GM21360 (cell line): Measurements from ENCODE around the gene POLD2.

Source experiments
- ATAC-seq: cut with Tn5 transposase; IDR thresholded peaks from one replicate; pipeline ENCODE4 v1.9.1; 2021; ENCODE audit warnings: mild to moderate bottlenecking, moderate library complexity; ENCODE audit not compliant: unreplicated experiment

The POLD2 gene

GRCh38 chr7:44114586-44115310 is 8.6 kb downstream of the POLD2 start:
- ATAC-seq = no peak

- no peak for ATAC-seq
Observed at GRCh38 chr7:44113764-44114354, 9.5 kb downstream of the POLD2 start.

- ATAC-seq = no peak
Observed at GRCh38 chr7:44112997-44113763, 10.2 kb downstream of the POLD2 start.

DNA sequence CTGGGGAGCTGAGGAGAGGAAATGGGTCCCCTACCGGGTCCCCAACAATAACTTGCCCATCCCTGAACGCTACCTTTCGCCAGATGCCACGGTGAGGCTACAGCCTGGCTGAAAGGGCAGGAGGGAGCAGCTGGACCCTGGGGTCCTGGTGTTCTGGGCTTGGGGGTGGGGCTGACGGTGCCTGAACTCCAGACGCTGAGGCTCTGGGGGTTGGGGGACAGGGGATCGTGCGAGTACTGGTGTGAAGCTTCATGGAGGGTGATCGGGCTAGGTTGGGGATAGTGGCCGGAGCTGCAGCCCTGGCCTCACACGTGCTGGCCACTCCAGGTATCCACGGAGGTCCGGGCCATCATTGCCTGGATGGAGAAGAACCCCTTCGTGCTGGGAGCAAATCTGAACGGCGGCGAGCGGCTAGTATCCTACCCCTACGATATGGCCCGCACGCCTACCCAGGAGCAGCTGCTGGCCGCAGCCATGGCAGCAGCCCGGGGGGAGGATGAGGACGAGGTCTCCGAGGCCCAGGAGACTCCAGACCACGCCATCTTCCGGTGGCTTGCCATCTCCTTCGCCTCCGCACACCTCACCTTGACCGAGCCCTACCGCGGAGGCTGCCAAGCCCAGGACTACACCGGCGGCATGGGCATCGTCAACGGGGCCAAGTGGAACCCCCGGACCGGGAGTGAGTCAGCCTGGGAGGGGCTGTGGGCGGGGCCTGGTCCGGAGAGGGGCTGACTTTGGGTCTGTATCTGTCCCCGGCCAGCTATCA is 10.9 kb downstream of the POLD2 start:
- no peak for ATAC-seq

- no peak for ATAC-seq
Observed at GRCh38 chr7:44111761-44112160, 11.6 kb downstream of the POLD2 start.

GRCh38 chr7:44110719-44111635 is 12.4 kb downstream of the POLD2 start:
- ATAC-seq = no peak

GRCh38 chr7:44109991-44110390 is 13.4 kb downstream of the POLD2 start:
- ATAC-seq = no peak

- no peak for ATAC-seq
Observed at GRCh38 chr7:44108768-44109750, 14.3 kb downstream of the POLD2 start.

DNA sequence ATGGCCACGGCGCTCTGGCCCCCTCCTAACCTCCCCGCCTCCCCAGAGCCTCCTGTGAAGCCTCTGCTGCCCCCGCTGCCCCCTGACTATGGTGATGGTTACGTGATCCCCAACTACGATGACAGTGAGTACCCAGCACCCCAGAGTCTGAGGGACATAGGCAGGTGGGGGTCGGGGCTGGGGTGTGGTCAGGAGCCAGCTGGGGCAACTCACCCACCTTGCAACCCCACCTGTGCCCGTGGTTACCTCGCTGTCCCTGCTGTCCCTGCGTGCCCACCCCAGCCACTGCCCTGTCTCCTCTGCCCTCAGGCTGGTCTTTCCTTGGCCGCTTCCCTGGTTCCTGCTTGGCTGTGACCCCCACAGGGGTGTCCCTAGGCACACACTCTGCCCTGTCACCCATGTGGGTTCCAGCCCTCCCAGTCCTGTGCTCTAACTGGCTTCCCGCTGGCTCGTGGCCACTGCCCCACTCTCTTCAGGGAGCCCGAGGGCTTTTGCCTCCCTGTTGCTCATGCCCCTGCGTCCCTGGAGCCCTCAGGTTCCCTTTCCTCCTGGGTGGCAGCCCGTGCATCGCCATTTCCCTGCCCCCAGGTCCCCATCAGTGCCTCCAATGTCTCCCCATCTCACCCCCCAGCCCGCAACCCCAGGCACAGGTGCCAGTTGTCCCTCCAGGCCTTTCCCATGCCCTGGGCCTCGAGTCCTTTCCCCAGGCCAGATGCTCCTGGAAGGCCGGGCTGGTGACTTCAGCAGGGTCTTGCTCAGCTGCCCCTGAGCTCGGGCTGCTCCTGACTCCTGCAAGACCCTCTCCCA is 15.2 kb downstream of the POLD2 start:
- ATAC-seq = no peak

DNA sequence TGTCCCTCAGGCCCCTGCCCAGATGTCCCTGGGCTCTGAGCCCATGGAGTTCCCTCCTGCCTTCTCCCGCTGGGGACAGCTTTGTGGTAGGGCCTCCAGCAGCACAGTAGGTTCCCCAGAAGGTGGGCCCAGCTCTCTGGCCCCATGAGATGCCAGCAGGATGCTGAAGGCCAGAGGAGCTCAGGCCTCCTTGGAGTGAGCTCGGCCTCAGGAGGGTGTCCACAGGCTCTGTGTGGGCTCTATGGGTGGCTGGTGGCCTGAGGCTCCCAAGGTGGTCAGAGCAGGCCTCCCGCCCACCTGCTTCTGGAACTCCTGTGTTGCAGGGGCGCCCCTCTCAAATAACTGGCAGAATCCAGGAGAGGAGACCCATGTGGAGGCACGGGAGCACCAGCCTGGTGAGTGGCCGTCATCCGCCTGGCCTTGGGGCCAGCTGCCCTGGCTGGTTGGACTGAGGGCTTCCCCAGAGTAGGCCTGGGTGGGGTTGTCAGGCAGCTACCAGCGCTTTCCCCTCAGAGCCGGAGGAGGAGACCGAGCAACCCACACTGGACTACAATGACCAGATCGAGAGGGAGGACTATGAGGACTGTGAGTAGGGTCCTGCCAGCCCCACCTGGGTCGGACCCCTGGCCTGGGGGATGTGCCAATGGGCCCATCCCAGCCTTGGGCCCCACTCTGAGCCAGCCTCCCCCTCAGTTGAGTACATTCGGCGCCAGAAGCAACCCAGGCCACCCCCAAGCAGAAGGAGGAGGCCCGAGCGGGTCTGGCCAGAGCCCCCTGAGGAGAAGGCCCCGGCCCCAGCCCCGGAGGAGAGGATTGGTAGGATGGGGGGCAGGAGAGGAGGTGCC is 16.0 kb downstream of the POLD2 start:
- ATAC-seq = no peak

GRCh38 chr7:44106311-44107065 is 16.9 kb downstream of the POLD2 start:
- ATAC-seq = no peak

DNA sequence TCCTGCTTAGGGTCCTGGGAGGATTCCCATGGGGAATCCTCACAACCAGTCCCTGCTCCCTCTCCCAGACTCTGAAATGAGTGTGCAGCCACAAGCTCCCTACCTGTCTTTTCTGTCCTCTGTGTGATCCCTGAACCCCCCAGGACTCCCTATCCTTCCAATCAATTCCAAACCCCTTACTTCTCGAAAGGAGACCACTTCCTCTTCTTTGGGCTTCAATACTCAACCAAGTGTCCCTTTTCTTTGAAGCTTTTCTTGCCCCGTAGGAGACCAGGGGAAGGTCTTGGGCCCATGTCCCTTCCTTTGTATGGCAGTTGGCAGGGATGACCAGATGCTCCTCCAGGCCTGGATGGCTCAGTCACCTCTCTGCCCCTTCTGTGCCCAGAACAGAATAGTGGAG is 17.5 kb downstream of the POLD2 start:
- ATAC-seq = no peak

DNA sequence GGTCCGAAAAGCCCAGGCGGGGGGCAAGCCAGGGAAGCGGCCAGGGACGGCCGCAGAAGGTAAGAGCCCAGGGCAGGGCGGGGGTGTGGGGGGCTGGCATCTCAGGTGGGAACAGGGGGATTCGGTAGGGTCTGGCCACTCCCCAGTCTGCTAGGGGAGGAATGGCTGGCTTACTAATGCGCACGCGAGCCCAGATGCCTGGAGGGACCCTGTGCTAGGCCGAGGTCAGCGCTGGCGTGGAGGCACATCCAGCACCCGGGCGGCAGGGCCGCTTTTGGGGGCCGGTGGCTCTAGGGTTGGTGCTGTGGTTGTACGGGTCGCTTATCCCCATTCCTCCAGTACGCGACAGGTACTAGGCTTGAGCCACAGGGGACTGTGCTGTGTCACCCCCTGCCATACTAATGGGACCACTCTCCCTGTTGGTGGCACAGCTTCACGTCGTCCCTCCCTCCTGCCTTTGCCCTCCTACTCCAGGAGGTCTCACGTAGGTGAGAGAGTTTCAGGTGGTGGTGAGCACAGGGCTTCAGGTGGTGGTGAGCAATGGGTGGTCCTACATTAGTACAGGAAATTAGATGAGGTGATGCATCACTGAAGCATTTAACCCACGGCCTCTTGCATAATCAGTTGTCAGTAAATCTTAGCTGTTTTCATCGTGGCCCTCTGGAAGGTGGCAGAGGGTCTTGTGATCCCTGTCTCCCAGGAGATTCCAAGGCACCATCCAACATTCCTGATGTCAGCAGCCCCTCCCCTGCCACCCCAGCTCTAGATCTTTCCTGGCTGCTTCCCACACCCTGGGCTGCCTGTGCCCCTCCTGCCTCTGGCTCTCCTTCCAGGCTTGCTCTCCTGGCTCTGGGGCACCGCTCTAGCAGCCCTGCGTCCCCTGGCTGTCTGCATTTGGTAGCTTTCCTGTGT is 18.2 kb downstream of the POLD2 start:
- no peak for ATAC-seq

- no peak for ATAC-seq
Observed at GRCh38 chr7:44103923-44104859, 19.2 kb downstream of the POLD2 start, which contains the start of gene AEBP1. AEBP1 (plus strand) TSS chr7:44104345; CDS start chr7:44104666, 321 bp downstream.
